K562 (cell line): ENCODE measurements around the gene POLR3A. TPM values are rescaled to one million over a fixed set of nuclear protein-coding genes. Genes with fewer than 3 reads are reported as not detected.

Source experiments
- BDP1 ChIP-seq: IDR thresholded peaks from 3 replicates; pipeline ENCODE4 v1.6.1; 2011; ENCODE audit not compliant: insufficient read length, insufficient read depth
- EP400 ChIP-seq: fragments of 450-650 bp; IDR thresholded peaks from 2 replicates; pipeline ENCODE4 v1.6.1; 2017; ENCODE audit warnings: antibody characterized with exemption, mild to moderate bottlenecking, moderate library complexity
- FIP1L1 ChIP-seq: fragments of 200-400 bp; formaldehyde crosslinking; IDR thresholded peaks from 2 replicates; pipeline ENCODE4 v1.6.1; 2018; ENCODE audit warnings: mild to moderate bottlenecking, low read depth, low read length; ENCODE audit not compliant: poor library complexity, severe bottlenecking
- HDAC6 ChIP-seq: IDR thresholded peaks from 2 replicates; pipeline ENCODE4 v1.6.1; 2012; ENCODE audit warnings: low read depth, mild to moderate bottlenecking, control low read depth, inconsistent platforms, low read length, moderate library complexity
- HES1 ChIP-seq: fragments of 450-650 bp; IDR thresholded peaks from 2 replicates; pipeline ENCODE4 v1.6.1; 2016; ENCODE audit warnings: low read depth, mild to moderate bottlenecking, moderate library complexity
- KAT2B ChIP-seq: IDR thresholded peaks from one replicate; pipeline ENCODE4 v1.6.1; 2012; ENCODE audit warnings: low read depth, mild to moderate bottlenecking, control low read depth, inconsistent platforms, low read length, moderate library complexity
- LEF1 ChIP-seq: fragments of 450-650 bp; IDR thresholded peaks from 2 replicates; pipeline ENCODE4 v1.6.1; 2016; ENCODE audit warnings: mild to moderate bottlenecking
- MIER1 ChIP-seq: fragments of 450-650 bp; IDR thresholded peaks from 2 replicates; pipeline ENCODE4 v1.6.1; 2016; ENCODE audit warnings: antibody characterized with exemption, mild to moderate bottlenecking, low read depth
- YY1 ChIP-seq, 3 experiments: IDR thresholded peaks; 2 replicates each; pipeline ENCODE4 v1.6.1; 2011; ENCODE audit warnings: low read length in 2 of 3, mild to moderate bottlenecking in 2 of 3, moderate library complexity in 2 of 3, borderline replicate concordance in 1 of 3, control low read depth in 1 of 3, low read depth in 1 of 3; ENCODE audit not compliant: insufficient read depth in 3 of 3, insufficient replicate concordance in 2 of 3, control insufficient read depth in 1 of 3, insufficient read length in 1 of 3; ENCODE audit errors: extremely low read depth in 1 of 3
- polyA plus RNA-seq, 8 experiments: library from polyadenylated mRNA; depleted of rRNA in 4 of 8; stranded (reverse) in 5 of 8; unstranded in 3 of 8; fragments of >200 nt; fragmentation: Nextera tagmentation in 2 of 8; fragmentation: Illumina TruSeq in 1 of 8; extraction: Ambion mirVana in 2 of 8; extraction: Trizol in 1 of 8; gene quantifications; 2 replicates each; pipeline versions ENCODE4 v1.2.1 to v1.2.3, GENCODE V29; 2011 to 2014; ENCODE audit warnings: inconsistent platforms in 1 of 8, missing spikeins in 1 of 8
- total RNA-seq, 7 experiments: library from RNA; depleted of rRNA in 6 of 7; stranded (reverse); fragments of >200 nt in 6 of 7; fragmentation: Illumina TruSeq in 2 of 7; extraction: Trizol in 2 of 7; gene quantifications; 2 replicates each; pipeline versions ENCODE4 v1.2.1 to v1.2.3, GENCODE V29; 2011 to 2021; ENCODE audit warnings: low replicate concordance in 1 of 7
- TF ChIP-seq, protein P1 (sequence below): fragments of 150-350 bp; IDR thresholded peaks from 2 replicates; pipeline ENCODE4 v1.6.1; 2014; ENCODE audit warnings: low read depth, mild to moderate bottlenecking, low read length, borderline replicate concordance

The POLR3A gene
- total and polyA plus RNA-seq, 9 of the 15 experiments (the other 6 are each of a cell fraction or from before 2014, with no cell fraction given): 14.9 to 37.0 (median 26.7) TPM

DNA sequence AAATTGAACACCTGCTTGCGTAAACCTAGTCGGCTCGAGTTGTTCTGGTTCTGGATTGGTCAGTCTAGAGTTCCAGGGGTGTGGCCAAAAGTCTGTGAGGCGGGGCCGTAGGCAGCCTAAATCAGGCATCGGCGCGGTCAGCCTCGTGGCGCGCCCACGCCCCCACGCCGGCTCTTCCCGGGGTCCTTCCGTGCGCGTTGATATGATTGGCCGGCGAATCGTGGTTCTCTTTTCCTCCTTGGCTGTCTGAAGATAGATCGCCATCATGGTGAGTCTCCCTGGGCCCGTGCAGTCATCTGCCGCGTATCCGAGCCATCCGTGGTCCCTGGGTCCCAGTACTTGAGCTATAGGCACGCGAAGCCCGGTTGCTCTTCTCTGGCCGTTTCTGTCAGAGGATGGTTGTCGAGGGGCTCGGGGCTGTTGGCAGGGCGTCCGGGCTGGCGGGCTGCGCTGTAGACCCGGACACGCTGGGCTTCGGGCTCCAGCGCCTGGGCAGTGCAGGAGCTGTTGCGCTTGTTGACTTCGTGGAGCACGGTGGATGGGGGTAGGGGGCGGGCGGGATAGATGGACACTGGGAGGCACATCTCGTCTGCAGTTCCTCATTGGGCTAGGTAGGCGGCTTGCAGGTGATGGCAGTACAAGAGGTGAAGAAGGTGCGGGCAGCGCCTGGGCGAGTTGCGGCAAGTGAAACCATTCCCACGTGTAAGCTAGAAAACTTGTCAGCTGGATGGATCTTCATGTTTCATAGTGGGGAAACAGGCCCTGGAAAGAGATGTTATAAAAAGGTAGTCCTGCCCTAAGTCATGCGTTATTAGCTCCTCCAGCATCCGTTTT, 4.5 kb upstream of the POLR3A start, which contains the start of gene RPS24 (continued):
- TF ChIP-seq HES1 (no peak), HDAC6 (peak; percentile 56; the same call in 1 of the 2 replicates), EP400 (peak; percentile 100), YY1 (IDR thresholded peaks at IDR 0.05; ENCODE audit: borderline replicate concordance in 1 of 3, control insufficient read depth in 1 of 3, extremely low read depth in 1 of 3, insufficient read depth in 3 of 3, insufficient read length in 1 of 3, insufficient replicate concordance in 2 of 3, low read depth in 1 of 3, low read length in 2 of 3) (peak; percentile 34 to 89 (median 81)), LEF1 (no peak; the same call in 1 of the 2 replicates), KAT2B (no peak), BDP1 (no peak), FIP1L1 (peak; percentile 60), MIER1 (no peak)
- TF ChIP-seq, protein P1, sequence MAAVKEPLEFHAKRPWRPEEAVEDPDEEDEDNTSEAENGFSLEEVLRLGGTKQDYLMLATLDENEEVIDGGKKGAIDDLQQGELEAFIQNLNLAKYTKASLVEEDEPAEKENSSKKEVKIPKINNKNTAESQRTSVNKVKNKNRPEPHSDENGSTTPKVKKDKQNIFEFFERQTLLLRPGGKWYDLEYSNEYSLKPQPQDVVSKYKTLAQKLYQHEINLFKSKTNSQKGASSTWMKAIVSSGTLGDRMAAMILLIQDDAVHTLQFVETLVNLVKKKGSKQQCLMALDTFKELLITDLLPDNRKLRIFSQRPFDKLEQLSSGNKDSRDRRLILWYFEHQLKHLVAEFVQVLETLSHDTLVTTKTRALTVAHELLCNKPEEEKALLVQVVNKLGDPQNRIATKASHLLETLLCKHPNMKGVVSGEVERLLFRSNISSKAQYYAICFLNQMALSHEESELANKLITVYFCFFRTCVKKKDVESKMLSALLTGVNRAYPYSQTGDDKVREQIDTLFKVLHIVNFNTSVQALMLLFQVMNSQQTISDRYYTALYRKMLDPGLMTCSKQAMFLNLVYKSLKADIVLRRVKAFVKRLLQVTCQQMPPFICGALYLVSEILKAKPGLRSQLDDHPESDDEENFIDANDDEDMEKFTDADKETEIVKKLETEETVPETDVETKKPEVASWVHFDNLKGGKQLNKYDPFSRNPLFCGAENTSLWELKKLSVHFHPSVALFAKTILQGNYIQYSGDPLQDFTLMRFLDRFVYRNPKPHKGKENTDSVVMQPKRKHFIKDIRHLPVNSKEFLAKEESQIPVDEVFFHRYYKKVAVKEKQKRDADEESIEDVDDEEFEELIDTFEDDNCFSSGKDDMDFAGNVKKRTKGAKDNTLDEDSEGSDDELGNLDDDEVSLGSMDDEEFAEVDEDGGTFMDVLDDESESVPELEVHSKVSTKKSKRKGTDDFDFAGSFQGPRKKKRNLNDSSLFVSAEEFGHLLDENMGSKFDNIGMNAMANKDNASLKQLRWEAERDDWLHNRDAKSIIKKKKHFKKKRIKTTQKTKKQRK: no peak
